GM19240 (cell line): Measurements from ENCODE around the gene FAM90A26.
"Not testable (repeated sequence)": the region's sequence is repeated elsewhere in the genome, so short reads cannot be mapped to it uniquely, and the experiment has no call there.

Source experiments
- DNase-seq: peaks from one replicate; pipeline ENCODE4 v3.0.0; 2011; ENCODE audit warnings: low spot score; ENCODE audit not compliant: insufficient read length

The FAM90A26 gene

DNA sequence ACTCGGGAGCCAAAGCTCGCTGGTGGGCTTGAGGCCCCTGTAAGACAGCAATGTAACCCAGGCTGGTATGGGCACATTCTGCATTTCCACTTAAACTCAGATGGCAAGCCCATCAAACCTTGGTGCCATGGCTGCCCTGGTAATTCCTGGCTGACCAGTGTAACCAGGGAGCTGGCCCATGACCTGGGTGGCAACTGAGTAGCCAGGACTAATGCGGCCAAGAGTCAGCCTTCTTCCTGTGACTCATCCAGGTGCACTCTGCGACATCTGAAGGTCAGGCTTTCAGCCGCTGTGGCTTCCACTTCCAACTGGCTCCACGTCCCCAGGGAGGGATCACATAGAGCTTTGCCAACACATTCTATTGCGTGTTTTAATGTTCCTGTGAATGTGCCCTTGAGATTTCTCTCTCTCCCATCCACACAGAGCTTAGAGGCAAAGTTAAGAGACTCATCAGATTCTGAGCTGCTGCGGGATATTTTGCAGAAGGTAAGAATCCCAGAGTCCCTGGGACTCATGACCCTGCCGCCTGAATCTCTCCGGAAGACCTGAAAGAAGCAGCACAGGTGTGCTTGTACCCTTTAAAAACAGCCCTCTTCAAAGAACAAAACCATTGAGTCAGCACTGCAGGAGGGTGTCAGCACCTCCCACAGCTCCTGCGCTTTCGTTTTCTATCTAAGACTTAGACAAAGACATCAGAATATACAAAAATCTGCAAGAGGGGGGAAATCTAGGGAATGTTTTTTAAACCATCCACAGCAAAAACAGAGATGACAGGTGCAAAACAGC, 14.9 kb upstream of the FAM90A26 start:
- not testable (repeated sequence) for DNase-seq

DNA sequence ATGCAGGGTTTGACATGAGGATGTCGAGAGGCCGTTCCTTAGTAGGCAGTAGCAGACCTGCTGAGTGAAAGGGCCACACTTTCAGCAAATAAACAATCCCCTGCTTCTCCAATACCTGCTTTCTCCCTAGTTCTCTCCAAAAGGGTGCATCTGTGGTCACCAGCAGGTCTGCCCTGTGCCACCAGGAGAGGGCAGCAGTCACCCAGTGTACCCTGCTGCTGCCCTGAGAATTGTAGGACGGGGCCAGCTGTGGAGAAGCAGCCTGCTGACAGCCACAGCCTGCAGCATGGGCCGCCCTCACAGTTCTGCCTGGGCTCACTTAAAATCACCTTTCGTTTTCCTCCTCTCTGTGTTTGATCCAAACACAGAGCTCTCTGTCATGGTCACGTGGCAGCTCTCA, 11.8 kb upstream of the FAM90A26 start:
- not testable (repeated sequence) for DNase-seq

DNA sequence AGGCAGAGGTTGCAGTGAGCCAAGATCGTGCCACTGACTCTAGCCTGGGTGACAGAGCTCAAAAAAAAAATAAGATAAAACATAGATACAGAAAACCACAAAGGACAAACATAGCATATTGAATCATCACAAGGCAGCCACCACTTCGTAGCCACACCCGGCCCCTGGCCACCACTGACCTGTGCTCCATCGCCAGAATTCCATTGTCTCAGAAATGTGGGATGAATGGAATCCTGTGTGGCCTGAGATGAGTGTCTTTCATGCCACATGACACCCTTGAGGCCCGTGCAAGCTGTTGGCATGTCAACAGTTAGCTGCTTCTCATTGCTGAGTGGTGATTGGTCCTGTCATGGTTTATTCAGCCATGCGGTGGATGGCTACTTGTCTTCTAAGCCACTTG, 10.2 kb upstream of the FAM90A26 start:
- not testable (repeated sequence) for DNase-seq

DNA sequence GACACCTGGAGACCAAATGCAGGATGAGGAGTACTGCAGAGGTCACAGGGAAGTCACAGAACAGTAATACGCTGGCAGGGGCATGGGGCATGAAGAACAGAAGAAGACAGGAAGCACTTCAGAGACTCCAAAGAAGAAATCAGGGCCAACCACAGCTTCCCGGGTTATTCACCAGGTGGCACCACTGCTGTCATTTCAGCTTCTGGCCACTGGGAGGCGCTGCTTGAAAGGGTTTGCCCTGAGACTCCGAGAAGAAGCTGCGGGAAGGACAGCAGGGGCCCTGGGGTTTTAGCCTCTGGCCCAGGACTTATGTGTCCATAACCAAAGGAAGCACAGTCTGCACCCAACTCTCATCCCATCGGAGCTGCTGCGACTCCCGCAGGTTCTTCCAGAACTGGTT, 4.2 kb upstream of the FAM90A26 start:
- DNase-seq = not testable (repeated sequence)

DNA sequence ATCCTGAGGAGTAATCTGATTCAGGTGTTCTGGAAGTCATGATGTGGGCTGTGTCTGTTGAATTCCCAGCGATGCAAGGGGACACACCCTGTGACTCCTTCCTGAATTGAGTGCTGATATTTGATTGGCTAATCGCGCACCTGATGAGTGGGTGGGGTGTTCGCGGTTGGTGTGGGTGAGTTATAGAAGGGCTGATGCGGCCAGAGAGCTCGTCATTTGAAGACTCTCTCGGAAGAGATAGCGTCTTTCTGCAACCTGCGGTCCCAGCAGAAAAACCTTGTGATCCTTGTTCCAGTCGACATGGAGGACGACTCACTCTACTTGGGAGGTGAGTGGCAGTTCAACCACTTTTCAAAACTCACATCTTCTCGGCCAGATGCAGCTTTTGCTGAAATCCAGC, 40.1 kb downstream of the FAM90A26 start, which contains the start of gene USP17L10:
USP17L10 (plus strand) TSS at position 301 of the 400 bp plus-strand sequence; CDS start at position 301, 0 bp downstream.
- DNase-seq = not testable (repeated sequence)

DNA sequence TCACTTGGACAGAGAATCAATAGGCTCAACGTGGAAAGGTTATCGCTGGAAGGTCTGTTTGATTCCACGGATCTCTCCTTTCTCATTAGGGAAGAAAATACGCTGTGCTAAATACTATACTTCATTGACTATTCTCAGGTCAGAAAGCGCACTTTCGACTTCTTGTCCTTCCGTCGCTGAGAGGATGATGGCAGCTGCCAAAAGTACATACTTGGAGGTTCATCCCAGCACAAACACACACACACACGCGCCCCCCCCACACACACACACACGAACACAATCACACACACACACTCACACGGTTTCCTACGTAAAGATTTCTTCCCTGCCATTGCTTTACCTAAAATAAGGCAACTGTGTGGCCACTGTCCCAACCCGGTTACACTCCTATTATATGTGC, 44.5 kb downstream of the FAM90A26 start:
- DNase-seq = not testable (repeated sequence)

DNA sequence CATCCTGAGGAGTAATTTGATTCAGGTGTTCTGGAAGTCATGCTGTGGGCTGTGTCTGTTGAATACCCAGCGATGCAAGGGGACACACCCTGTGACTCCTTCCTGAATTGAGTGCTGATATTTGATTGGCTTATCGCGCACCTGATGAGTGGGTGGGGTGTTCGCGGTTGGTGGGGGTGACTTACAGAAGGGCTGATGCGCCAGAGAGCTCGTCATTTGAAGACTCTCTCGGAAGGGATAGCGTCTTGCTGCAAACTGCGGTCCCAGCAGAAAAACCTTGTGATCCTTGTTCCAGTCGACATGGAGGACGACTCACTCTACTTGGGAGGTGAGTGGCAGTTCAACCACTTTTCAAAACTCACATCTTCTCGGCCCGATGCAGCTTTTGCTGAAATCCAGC, 44.9 kb downstream of the FAM90A26 start, which contains the start of gene USP17L11:
USP17L11 (plus strand) TSS at position 301 of the 400 bp plus-strand sequence; CDS start at position 301, 0 bp downstream.
- not testable (repeated sequence) for DNase-seq

DNA sequence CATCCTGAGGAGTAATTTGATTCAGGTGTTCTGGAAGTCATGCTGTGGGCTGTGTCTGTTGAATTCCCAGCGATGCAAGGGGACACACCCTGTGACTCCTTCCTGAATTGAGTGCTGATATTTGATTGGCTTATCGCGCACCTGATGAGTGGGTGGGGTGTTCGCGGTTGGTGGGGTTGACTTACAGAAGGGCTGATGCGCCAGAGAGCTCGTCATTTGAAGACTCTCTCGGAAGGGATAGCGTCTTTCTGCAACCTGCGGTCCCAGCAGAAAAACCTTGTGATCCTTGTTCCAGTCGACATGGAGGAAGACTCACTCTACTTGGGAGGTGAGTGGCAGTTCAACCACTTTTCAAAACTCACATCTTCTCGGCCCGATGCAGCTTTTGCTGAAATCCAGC, 49.6 kb downstream of the FAM90A26 start, which contains the start of gene USP17L12:
USP17L12 (plus strand) TSS at position 301 of the 400 bp plus-strand sequence; CDS start at position 301, 0 bp downstream.
- not testable (repeated sequence) for DNase-seq

DNA sequence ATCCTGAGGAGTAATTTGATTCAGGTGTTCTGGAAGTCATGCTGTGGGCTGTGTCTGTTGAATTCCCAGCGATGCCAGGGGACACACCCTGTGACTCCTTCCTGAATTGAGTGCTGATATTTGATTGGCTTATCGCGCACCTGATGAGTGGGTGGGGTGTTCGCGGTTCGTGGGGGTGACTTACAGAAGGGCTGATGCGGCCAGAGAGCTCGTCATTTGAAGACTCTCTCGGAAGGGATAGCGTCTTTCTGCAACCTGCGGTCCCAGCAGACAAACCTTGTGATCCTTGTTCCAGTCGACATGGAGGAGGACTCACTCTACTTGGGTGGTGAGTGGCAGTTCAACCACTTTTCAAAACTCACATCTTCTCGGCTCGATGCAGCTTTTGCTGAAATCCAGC, 54.4 kb downstream of the FAM90A26 start, which contains the start of gene USP17L13:
USP17L13 (plus strand) TSS at position 301 of the 400 bp plus-strand sequence; CDS start at position 301, 0 bp downstream.
- DNase-seq = not testable (repeated sequence)
